Esophagus muscularis mucosa (tissue), 4 donors: ENCODE results near the gene APLF. TPM values are rescaled to one million over a fixed set of nuclear protein-coding genes. Genes with fewer than 3 reads are reported as not detected.

Experiments used
- DNase-seq: peaks from one replicate; pipeline ENCODE4 v3.0.0-alpha.2; 2017; ENCODE audit errors: extremely low spot score
- H3K27ac ChIP-seq, 4 donors: fragments of 200-600 bp; sonication (generic); replicated peaks in 1 of 4; 1 replicate in 3 of 4; 2 replicates in 1 of 4; pipeline ENCODE4 v1.5.1; 2016 to 2019; ENCODE audit warnings: mild to moderate bottlenecking in 1 of 4
- H3K27me3 ChIP-seq, 4 donors: fragments of 200-600 bp; sonication (generic); one replicate each; pipeline versions ENCODE4 v1.5.1 to v1.6.0; 2016 to 2019
- H3K36me3 ChIP-seq, 4 donors: fragments of 200-600 bp; sonication (generic); one replicate each; pipeline ENCODE4 v1.5.1; 2016 to 2019
- H3K4me1 ChIP-seq, 4 donors: fragments of 200-600 bp; sonication (generic); one replicate each; pipeline ENCODE4 v1.5.1; 2016 to 2019
- H3K4me3 ChIP-seq, 4 donors: fragments of 200-600 bp; sonication (generic); 1 replicate in 2 of 4; 2 replicates in 2 of 4; pipeline ENCODE4 v1.5.1; 2016 to 2019; ENCODE audit warnings: mild to moderate bottlenecking in 4 of 4, moderate library complexity in 1 of 4
- H3K9me3 ChIP-seq, 4 donors: fragments of 200-600 bp; sonication (generic); 1 replicate in 3 of 4; 2 replicates in 1 of 4; pipeline ENCODE4 v1.5.1; 2016 to 2019
- CTCF ChIP-seq, 3 experiments: fragments of 200-600 bp in 2 of 3; fragments of 450-650 bp in 1 of 3; sonication (generic) in 2 of 3; IDR thresholded peaks; one replicate each; pipeline ENCODE4 v1.5.1; 2017 to 2019; ENCODE audit warnings: antibody characterized with exemption in 3 of 3, mild to moderate bottlenecking in 2 of 3, moderate library complexity in 1 of 3
- EP300 ChIP-seq: sonication (generic); formaldehyde crosslinking; IDR thresholded peaks from one replicate; pipeline ENCODE4 v1.6.1; 2017; ENCODE audit warnings: antibody characterized with exemption
- POLR2A ChIP-seq: fragments of 450-650 bp; IDR thresholded peaks from one replicate; pipeline ENCODE4 v1.6.1; 2017; ENCODE audit warnings: antibody characterized with exemption, moderate library complexity, mild to moderate bottlenecking, low read depth
- POLR2AphosphoS5 ChIP-seq, 2 donors: sonication (generic); formaldehyde crosslinking; IDR thresholded peaks; one replicate each; pipeline ENCODE4 v1.6.1; 2017; ENCODE audit warnings: antibody characterized with exemption in 2 of 2
- WGBS: methylation state at CpG from one replicate; pipeline ENCODE4 v1.1.5; 2018; 5-methylcytosine and 5-hydroxymethylcytosine counted together
- intact Hi-C: fragments of 100-400 bp; cut with DNase I; formaldehyde crosslinking; loops from one replicate; pipeline ENCODE4 v1.15.1; 2023
- total RNA-seq, 4 donors: library from RNA; depleted of rRNA; stranded (reverse); fragments of >200 nt; gene quantifications; one replicate each; pipeline versions ENCODE4 v1.1.0 to v1.2.1, GENCODE V29; 2016

Gene APLF
- total RNA-seq, 4 donors from 2014 or later = 7.6 to 12.1 (median 10.9) TPM

GRCh38 chr2:68505603-68506159 lies 38.3 kb downstream of the APLF start:
- TF ChIP-seq POLR2AphosphoS5 (IDR thresholded peaks at IDR 0.05) = no peak
- no peak for TF ChIP-seq CTCF (IDR thresholded peaks at IDR 0.05)
- TF ChIP-seq EP300 = no peak
- no peak for TF ChIP-seq POLR2A
- intact Hi-C loops = no loop called here
- H3K9me3 ChIP-seq = no peaks in the 10 kb centered on the region
- peaks cover 0 to 11% (median 0%) of the 10 kb centered on the region in 4 donors for H3K36me3 ChIP-seq
- no peak for DNase-seq
- no peak overlapping the region for H3K27ac ChIP-seq
- WGBS = 95% methylated on average over 2 of the region's 2 CpGs
- H3K4me3 ChIP-seq = no peak overlapping the region
- no peaks in the 10 kb centered on the region for H3K4me1 ChIP-seq
- no peaks in the 10 kb centered on the region for H3K27me3 ChIP-seq

- H3K36me3 ChIP-seq = peaks cover 0 to 11% (median 0%) of the 10 kb centered on the region in 4 donors
- no peak overlapping the region for H3K27ac ChIP-seq
- 74% methylated on average over 3 of the region's 3 CpGs for WGBS
- no peaks in the 10 kb centered on the region for H3K27me3 ChIP-seq
- H3K4me3 ChIP-seq = no peak overlapping the region
- no peaks in the 10 kb centered on the region for H3K9me3 ChIP-seq
- no peaks in the 10 kb centered on the region for H3K4me1 ChIP-seq
- intact Hi-C loops = no loop called here
- no peak for DNase-seq
- TF ChIP-seq POLR2AphosphoS5 (IDR thresholded peaks at IDR 0.05) (no peak), POLR2A (no peak), CTCF (IDR thresholded peaks at IDR 0.05) (no peak), EP300 (no peak)
These were observed 38.8 kb downstream of the APLF start for GRCh38 chr2:68506170-68506569.

- no peaks in the 10 kb centered on the region for H3K36me3 ChIP-seq
- 67% methylated on average over 3 of the region's 3 CpGs for WGBS
- intact Hi-C loops = no loop called here
- H3K4me1 ChIP-seq = no peaks in the 10 kb centered on the region
- no peak for TF ChIP-seq EP300
- TF ChIP-seq POLR2A = no peak
- TF ChIP-seq POLR2AphosphoS5 (IDR thresholded peaks at IDR 0.05) = no peak
- TF ChIP-seq CTCF (IDR thresholded peaks at IDR 0.05) = no peak
- H3K4me3 ChIP-seq = no peak overlapping the region
- DNase-seq = no peak
- H3K27me3 ChIP-seq = no peaks in the 10 kb centered on the region
- no peak overlapping the region for H3K27ac ChIP-seq
- H3K9me3 ChIP-seq = no peaks in the 10 kb centered on the region
These were observed 44.9 kb downstream of the APLF start for GRCh38 chr2:68512326-68512725.

GRCh38 chr2:68512966-68513365 lies 45.6 kb downstream of the APLF start:
- Histone ChIP-seq H3K36me3 (no peaks in the 10 kb centered on the region), H3K27me3 (no peaks in the 10 kb centered on the region), H3K4me1 (no peaks in the 10 kb centered on the region), H3K27ac (no peak overlapping the region), H3K4me3 (no peak overlapping the region), H3K9me3 (no peaks in the 10 kb centered on the region)
- intact Hi-C loops = no loop called here
- DNase-seq = no peak
- WGBS = 50% methylated on average over 1 of the region's 1 CpG
- TF ChIP-seq POLR2A (no peak), CTCF (IDR thresholded peaks at IDR 0.05) (no peak), POLR2AphosphoS5 (IDR thresholded peaks at IDR 0.05) (no peak), EP300 (no peak)
